Uterus (tissue), 4 donors: ENCODE data around the gene STRBP. TPM values are rescaled to one million over a fixed set of nuclear protein-coding genes. Genes with fewer than 3 reads are reported as not detected.

Experiments
- DNase-seq, 2 donors: peaks; one replicate each; pipeline ENCODE4 v3.0.0-alpha.2; 2019 to 2020
- H3K27ac ChIP-seq, 2 donors: fragments of 200-600 bp; sonication (generic); 1 replicate in 1 of 2; 2 replicates in 1 of 2; pipeline ENCODE4 v1.5.1; 2016 to 2018
- H3K27me3 ChIP-seq, 2 donors: fragments of 200-600 bp; sonication (generic); one replicate each; pipeline ENCODE4 v1.5.1; 2018 to 2019; ENCODE audit warnings: control low read depth in 1 of 2
- H3K36me3 ChIP-seq, 2 donors: fragments of 200-600 bp; sonication (generic); one replicate each; pipeline ENCODE4 v1.5.1; 2019; ENCODE audit warnings: control low read depth in 1 of 2
- H3K4me1 ChIP-seq, 2 donors: fragments of 200-600 bp; sonication (generic); one replicate each; pipeline ENCODE4 v1.5.1; 2018 to 2019; ENCODE audit warnings: control low read depth in 1 of 2
- H3K4me3 ChIP-seq, 2 donors: fragments of 200-600 bp; sonication (generic); 1 replicate in 1 of 2; 2 replicates in 1 of 2; pipeline ENCODE4 v1.5.1; 2018 to 2019; ENCODE audit warnings: mild to moderate bottlenecking in 1 of 2
- H3K9me3 ChIP-seq, 2 donors: fragments of 200-600 bp; sonication (generic); one replicate each; pipeline ENCODE4 v1.5.1; 2019; ENCODE audit warnings: control low read depth in 1 of 2
- POLR2A ChIP-seq, 2 donors: fragments of 450-650 bp; IDR thresholded peaks; one replicate each; pipeline ENCODE4 v1.6.1; 2016; ENCODE audit warnings: antibody characterized with exemption in 2 of 2, mild to moderate bottlenecking in 1 of 2, moderate library complexity in 1 of 2
- intact Hi-C: fragments of 100-400 bp; cut with DNase I; formaldehyde crosslinking; loops from one replicate; pipeline ENCODE4 v1.15.1; 2023; ENCODE audit warnings: low total_unique reads
- total RNA-seq, 4 donors: library from RNA; depleted of rRNA in 3 of 4; stranded (reverse); fragments of >200 nt in 3 of 4; gene quantifications; one replicate each; pipeline versions ENCODE4 v1.1.0 to v1.2.4, GENCODE V29; 2014 to 2023
- TF ChIP-seq, protein P1 (sequence below), 4 experiments: fragments of 200-600 bp in 2 of 4; fragments of 450-650 bp in 2 of 4; sonication (generic) in 2 of 4; IDR thresholded peaks; one replicate each; pipeline ENCODE4 v1.5.1; 2016 to 2019; ENCODE audit warnings: antibody characterized with exemption in 4 of 4, mild to moderate bottlenecking in 2 of 4, moderate library complexity in 1 of 4
- donor health status: DM: yes; HTN: yes; CAD: no.

STRBP gene
- total RNA-seq, 4 donors from 2014 or later, result 3.3 to 28.2 (median 16.3) TPM

DNA sequence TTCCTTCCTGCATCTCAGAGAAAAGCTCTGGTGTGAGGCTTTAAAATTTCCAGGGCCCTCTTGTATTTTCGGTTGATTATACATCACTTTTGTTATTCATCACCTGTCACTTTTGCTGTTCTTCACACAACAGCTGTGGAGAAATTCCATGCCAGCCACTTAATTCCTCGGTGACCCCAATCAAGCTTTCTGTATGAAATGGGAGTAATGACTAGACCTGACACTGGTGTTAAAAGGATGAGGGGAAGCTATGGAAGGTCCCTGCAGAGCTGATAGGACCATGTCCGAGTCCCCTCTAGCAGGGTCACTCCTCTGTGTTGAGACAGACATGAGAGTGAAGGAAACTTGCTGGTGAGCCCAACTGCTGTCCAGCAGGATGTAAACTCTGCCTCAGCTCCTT is 175.2 kb downstream of the STRBP start:
- Histone ChIP-seq H3K9me3 (no peaks in the 10 kb centered on the region), H3K27me3 (no peaks in the 10 kb centered on the region), H3K4me1 (no peaks in the 10 kb centered on the region), H3K36me3 (no peaks in the 10 kb centered on the region), H3K4me3 (no peak overlapping the region), H3K27ac (no peak overlapping the region)
- intact Hi-C loops, result no loop called here
- TF ChIP-seq, protein P1, sequence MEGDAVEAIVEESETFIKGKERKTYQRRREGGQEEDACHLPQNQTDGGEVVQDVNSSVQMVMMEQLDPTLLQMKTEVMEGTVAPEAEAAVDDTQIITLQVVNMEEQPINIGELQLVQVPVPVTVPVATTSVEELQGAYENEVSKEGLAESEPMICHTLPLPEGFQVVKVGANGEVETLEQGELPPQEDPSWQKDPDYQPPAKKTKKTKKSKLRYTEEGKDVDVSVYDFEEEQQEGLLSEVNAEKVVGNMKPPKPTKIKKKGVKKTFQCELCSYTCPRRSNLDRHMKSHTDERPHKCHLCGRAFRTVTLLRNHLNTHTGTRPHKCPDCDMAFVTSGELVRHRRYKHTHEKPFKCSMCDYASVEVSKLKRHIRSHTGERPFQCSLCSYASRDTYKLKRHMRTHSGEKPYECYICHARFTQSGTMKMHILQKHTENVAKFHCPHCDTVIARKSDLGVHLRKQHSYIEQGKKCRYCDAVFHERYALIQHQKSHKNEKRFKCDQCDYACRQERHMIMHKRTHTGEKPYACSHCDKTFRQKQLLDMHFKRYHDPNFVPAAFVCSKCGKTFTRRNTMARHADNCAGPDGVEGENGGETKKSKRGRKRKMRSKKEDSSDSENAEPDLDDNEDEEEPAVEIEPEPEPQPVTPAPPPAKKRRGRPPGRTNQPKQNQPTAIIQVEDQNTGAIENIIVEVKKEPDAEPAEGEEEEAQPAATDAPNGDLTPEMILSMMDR (IDR thresholded peaks at IDR 0.05), result no peak
- TF ChIP-seq POLR2A (IDR thresholded peaks at IDR 0.05), result no peak
- no peak for DNase-seq

DNA sequence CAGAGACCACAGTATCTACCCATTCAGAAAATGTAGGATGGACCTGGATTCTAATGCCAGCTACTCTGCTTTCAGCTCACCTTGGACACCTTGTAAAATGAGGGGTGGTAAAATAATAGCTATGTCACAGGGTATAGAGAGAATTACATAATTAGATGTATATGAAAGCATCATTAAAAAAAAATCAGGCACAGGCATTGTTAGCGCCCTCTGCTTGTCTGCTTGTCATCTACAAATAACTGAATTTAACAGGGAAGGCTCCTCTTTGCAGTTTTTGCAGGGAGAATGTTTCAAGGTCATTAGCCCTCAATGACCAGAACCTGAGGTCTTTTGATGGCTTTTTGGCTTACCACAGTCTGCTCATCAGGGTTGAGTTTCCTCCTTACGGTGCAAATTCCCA is 176.9 kb downstream of the STRBP start:
- no peak for TF ChIP-seq POLR2A (IDR thresholded peaks at IDR 0.05)
- TF ChIP-seq, protein P1 (IDR thresholded peaks at IDR 0.05), result no peak
- Histone ChIP-seq H3K9me3 (no peaks in the 10 kb centered on the region), H3K27ac (no peak overlapping the region), H3K36me3 (no peaks in the 10 kb centered on the region), H3K27me3 (no peaks in the 10 kb centered on the region), H3K4me3 (no peak overlapping the region), H3K4me1 (no peaks in the 10 kb centered on the region)
- no peak for DNase-seq
- intact Hi-C loops, result no loop called here

DNA sequence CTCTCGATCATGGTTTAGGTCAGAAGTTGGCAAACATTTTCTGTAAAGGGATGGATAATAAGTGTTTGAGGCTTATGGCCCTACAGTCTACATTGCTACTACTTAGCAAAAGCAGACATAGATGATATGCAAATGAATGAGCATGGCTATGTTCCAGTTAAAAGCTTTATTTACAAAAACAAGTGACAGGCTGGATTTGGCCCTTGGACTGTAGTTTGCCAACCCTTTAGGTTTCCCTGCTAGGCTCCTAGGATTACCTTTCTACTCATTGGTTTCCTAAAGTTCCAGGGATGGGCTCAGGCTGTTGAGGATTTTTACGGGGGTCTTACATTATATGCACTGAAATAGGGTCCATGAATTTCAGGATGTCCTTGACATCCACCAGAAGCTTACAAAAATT is 177.4 kb downstream of the STRBP start:
- intact Hi-C loops, result no loop called here
- Histone ChIP-seq H3K9me3 (no peaks in the 10 kb centered on the region), H3K4me1 (no peaks in the 10 kb centered on the region), H3K27me3 (no peaks in the 10 kb centered on the region), H3K36me3 (no peaks in the 10 kb centered on the region), H3K27ac (no peak overlapping the region), H3K4me3 (no peak overlapping the region)
- no peak for DNase-seq
- TF ChIP-seq, protein P1 (IDR thresholded peaks at IDR 0.05), result no peak

DNA sequence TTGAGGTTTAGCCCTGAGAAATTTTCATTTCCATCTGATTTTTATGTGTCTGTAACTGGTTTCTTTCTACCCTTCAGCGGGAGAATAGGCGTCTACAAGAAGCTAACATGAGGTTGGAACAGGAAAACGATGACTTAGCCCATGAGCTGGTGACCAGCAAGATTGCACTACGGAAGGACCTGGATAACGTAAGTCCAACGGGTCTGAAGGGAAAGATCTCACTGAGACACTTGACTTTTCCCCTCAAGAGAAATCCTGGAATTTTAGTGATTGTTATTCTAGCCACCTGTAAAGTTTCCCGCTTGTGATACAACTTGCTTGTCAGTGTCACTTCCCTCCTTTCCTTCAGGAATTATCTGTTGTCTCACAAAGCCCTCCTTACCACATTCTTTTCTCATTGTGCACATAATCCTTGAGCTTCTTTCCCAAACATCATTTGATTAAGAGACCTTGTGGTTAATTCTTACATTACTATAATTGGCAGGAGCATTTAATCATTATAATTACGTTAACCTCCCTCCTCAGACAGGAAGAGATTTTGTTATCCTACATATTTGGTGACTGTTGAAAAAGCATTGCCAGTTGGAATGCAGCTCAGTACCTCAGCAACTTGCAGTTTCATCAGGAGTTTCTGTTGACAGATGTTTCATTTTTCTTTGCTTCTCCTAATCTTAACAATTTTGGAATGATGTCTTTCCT is 178.0 kb downstream of the STRBP start:
- H3K4me1 ChIP-seq, result no peaks in the 10 kb centered on the region
- H3K27me3 ChIP-seq, result no peaks in the 10 kb centered on the region
- H3K9me3 ChIP-seq, result no peaks in the 10 kb centered on the region
- intact Hi-C loops, result no loop called here
- H3K4me3 ChIP-seq, result no peak overlapping the region
- no peak overlapping the region for H3K27ac ChIP-seq
- no peak for DNase-seq
- no peaks in the 10 kb centered on the region for H3K36me3 ChIP-seq
- TF ChIP-seq POLR2A (IDR thresholded peaks at IDR 0.05), result no peak
- TF ChIP-seq, protein P1 (IDR thresholded peaks at IDR 0.05), result no peak

DNA sequence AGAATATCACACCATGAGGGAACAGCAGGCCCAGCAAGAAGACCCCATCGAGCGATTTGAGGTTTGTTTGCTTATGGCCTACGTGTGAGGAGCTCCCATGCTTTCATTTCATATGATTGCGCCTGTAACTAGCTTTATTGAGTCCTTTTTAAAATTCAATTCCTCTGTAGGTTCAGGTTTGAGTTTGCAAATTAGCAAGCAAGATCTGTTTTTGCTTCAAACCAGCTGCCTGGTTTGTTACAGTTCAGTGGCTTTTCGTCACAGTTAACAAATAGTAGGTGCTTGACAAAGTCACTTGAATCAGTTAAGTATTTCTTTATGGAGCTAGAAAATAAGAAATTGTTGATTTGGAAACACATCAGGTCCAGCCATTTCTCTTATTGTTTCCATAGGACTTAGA is 178.6 kb downstream of the STRBP start:
- no peak overlapping the region for H3K4me3 ChIP-seq
- no peaks in the 10 kb centered on the region for H3K9me3 ChIP-seq
- H3K27ac ChIP-seq, result no peak overlapping the region
- no peak for TF ChIP-seq POLR2A (IDR thresholded peaks at IDR 0.05)
- TF ChIP-seq, protein P1 (IDR thresholded peaks at IDR 0.05), result no peak
- H3K27me3 ChIP-seq, result no peaks in the 10 kb centered on the region
- no peaks in the 10 kb centered on the region for H3K4me1 ChIP-seq
- H3K36me3 ChIP-seq, result no peaks in the 10 kb centered on the region
- intact Hi-C loops, result no loop called here
- no peak for DNase-seq
